ENCODE data around the gene NRF1. TPM values are rescaled to one million over a fixed set of nuclear protein-coding genes. Genes with fewer than 3 reads are reported as not detected.
"Not testable (repeated sequence)": the region's sequence is repeated elsewhere in the genome, so short reads cannot be mapped to it uniquely, and the experiment has no call there.

The NRF1 gene
- 1 to 10 TPM; 4.7 to 5.7 TPM for polyA plus RNA-seq

DNA sequence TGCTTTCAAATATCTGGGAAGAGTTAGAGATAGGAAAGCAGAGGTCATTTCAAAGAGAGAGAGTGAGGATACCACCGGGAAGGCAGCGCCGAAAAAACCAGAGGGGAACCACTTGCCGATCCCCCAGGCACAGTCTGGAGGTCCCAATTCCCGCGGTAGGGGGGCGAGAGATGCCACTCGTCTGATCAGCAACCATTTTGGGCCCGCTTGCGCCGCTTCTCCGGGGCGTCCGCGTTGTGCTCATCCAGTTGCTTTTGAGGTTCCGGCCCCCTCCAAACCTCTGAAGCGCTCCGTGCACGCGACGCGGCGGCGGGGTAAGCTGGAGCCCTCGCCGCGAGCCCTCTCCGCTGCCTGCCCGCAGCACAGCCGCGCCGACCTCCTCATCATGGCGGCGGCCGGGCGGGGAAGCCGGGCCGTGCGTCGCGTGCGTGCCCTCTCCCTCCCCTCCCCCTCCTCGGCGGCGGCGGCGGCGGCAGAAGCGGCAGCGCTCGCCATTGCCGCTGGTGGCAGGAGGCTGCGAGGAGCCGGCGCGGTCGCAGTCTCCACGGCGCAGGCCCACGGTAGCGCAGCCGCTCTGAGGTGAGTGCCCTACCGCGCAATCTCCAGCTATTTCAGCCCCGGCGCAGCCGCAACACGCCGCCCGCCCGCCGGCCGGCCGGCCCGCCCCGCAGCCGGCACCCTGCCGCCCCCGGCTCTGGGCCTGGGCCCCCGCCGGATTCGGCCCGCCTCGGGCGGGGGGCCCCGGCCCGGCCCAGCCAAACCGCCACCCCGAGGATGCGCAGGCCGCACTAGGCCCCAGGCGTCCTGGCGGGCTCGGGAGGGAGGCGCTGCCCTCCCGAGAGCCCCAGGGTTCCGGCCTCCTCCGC is at the start of gene NRF1:
TSS of gene NRF1 (plus strand) at position 475 of the 866 bp plus-strand sequence. CDS start 45,632 bp downstream, outside the sequence.
- Histone ChIP-seq H3K4me1 (ENCODE audit: control insufficient read depth in 2 of 2, insufficient read depth in 2 of 2, low read length in 1 of 2) (no peaks in the 10 kb centered on the region), H3K9me3 (ENCODE audit: control insufficient read depth in 2 of 2, insufficient read depth in 1 of 2, low read depth in 1 of 2, low read length in 1 of 2) (no peaks in the 10 kb centered on the region)
- 1% methylated on average over 87 to 98 of the region's 98 CpGs for WGBS, 2 donors

DNA sequence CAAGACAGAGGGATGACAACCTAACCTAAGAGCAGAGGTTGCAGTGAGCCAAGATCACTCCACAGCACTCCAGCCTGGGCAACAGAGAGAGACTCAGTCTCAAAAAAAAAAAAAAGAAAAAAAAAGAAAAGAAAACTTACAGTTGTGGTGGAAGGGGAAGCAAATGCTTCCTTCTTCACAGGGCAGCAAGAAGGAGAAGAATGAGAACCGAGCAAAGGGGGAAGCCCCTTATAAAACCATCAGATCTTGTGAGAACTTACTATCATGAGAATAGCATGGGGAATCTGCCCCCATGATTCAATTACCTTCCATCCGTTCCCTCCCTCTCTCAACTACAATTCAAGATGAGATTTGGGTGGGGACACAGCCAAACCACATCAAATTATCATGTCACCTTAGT is 45.2 kb upstream of the NRF1 start:
- not testable (repeated sequence) for H3K9me3 ChIP-seq (ENCODE audit: control insufficient read depth in 2 of 2, insufficient read depth in 1 of 2, low read depth in 1 of 2, low read length in 1 of 2); H3K36me3 ChIP-seq (ENCODE audit: control insufficient read depth in 2 of 2, insufficient read depth in 2 of 2, low read length in 1 of 2); H3K4me1 ChIP-seq (ENCODE audit: control insufficient read depth in 2 of 2, insufficient read depth in 2 of 2, low read length in 1 of 2); H3K27me3 ChIP-seq (ENCODE audit: control insufficient read depth in 1 of 2, insufficient read depth in 2 of 2, low read length in 2 of 2); H3K4me3 ChIP-seq (ENCODE audit: low read depth in 1 of 2, low read length in 2 of 2); H3K27ac ChIP-seq (ENCODE audit: low read depth in 2 of 2, low read length in 1 of 2)
- 59 to 61% methylated on average over 2 of the region's 2 CpGs for WGBS, 2 donors

More for the DNA sequence above, at the start of gene NRF1:
- H3K27ac ChIP-seq (ENCODE audit: low read depth in 2 of 2, low read length in 1 of 2): peak within 1 kb of the TSS; percentile 97 to 99
- H3K27me3 ChIP-seq (ENCODE audit: control insufficient read depth in 1 of 2, insufficient read depth in 2 of 2, low read length in 2 of 2): no peaks in the 10 kb centered on the region
- peaks cover 0 to 2% of the 10 kb centered on the region in 2 donors for H3K36me3 ChIP-seq (ENCODE audit: control insufficient read depth in 2 of 2, insufficient read depth in 2 of 2, low read length in 1 of 2)
- peak within 1 kb of the TSS; percentile 87 to 97 for H3K4me3 ChIP-seq (ENCODE audit: low read depth in 1 of 2, low read length in 2 of 2)

DNA sequence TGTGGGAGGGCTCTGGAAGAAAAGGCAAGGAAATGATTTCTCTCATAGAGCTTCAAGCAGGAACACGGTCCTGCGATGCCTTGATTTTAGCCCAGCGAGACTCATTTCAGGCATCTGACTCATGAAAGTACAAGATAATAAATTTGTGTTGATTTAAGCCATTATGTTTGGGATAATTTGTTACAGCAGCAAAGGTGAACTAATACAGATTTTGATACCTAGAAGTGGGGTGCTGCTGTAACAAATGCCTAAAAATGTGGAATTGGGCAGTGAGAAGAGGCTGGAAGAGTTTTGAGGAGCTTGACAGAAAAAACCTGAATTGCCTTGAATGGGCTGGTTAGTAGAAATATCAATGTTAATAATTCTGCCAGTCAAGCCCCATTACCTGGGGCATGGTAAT is 44.1 kb upstream of the NRF1 start:
- 92 to 93% methylated on average over 3 of the region's 3 CpGs for WGBS, 2 donors

DNA sequence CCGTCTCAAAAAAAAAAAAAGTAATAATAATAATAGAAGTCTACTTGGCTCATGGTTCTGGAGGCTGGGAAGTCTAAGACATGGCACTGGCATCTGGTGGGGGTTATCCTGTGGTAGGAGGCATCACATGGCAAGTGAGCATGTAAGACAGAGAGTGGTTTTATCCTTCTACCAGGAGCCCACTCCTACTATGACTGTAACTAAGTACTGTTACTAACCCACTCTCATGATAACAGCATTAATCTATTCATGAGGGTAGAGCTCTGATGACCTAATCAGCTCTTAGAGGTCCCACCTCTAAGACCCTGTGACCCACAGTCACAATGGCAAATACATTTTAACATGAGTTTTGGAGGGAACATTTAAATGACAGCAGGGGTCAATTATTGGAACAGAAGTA is 43.3 kb upstream of the NRF1 start:
- Histone ChIP-seq H3K9me3 (ENCODE audit: control insufficient read depth in 2 of 2, insufficient read depth in 1 of 2, low read depth in 1 of 2, low read length in 1 of 2) (no peaks in the 10 kb centered on the region), H3K4me1 (ENCODE audit: control insufficient read depth in 2 of 2, insufficient read depth in 2 of 2, low read length in 1 of 2) (no peaks in the 10 kb centered on the region), H3K36me3 (ENCODE audit: control insufficient read depth in 2 of 2, insufficient read depth in 2 of 2, low read length in 1 of 2) (no peaks in the 10 kb centered on the region), H3K4me3 (ENCODE audit: low read depth in 1 of 2, low read length in 2 of 2) (no peak overlapping the region), H3K27ac (ENCODE audit: low read depth in 2 of 2, low read length in 1 of 2) (no peak overlapping the region), H3K27me3 (ENCODE audit: control insufficient read depth in 1 of 2, insufficient read depth in 2 of 2, low read length in 2 of 2) (no peaks in the 10 kb centered on the region)
- WGBS, 2 donors: 42 to 75% methylated on average over 1 of the region's 1 CpG

More for the DNA sequence above, 44.1 kb upstream of the NRF1 start:
- no peaks in the 10 kb centered on the region for H3K9me3 ChIP-seq (ENCODE audit: control insufficient read depth in 2 of 2, insufficient read depth in 1 of 2, low read depth in 1 of 2, low read length in 1 of 2)
- H3K4me3 ChIP-seq (ENCODE audit: low read depth in 1 of 2, low read length in 2 of 2): no peak overlapping the region
- H3K36me3 ChIP-seq (ENCODE audit: control insufficient read depth in 2 of 2, insufficient read depth in 2 of 2, low read length in 1 of 2): no peaks in the 10 kb centered on the region
- no peak overlapping the region for H3K27ac ChIP-seq (ENCODE audit: low read depth in 2 of 2, low read length in 1 of 2)
- H3K4me1 ChIP-seq (ENCODE audit: control insufficient read depth in 2 of 2, insufficient read depth in 2 of 2, low read length in 1 of 2): no peaks in the 10 kb centered on the region
- H3K27me3 ChIP-seq (ENCODE audit: control insufficient read depth in 1 of 2, insufficient read depth in 2 of 2, low read length in 2 of 2): no peaks in the 10 kb centered on the region

DNA sequence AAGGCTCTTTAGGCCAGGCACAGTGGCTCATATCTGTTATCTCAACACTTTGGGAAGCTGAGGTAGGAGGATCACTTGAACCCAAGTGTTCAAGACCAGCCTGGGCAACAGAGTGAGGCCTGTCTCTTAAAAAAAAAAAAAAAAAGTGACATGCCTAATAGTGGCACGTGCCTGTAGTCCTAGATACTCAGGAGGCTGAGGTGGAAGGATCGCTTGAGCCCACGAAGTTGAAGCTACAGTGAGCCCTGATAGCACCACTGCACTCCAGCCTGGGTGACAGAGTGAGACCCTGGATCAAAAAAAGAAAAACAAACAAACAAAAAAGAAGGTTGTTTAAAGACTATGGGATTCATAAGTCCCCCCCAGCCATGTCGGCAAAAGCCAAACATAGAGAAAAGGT is 42.2 kb upstream of the NRF1 start:
- no peaks in the 10 kb centered on the region for H3K9me3 ChIP-seq (ENCODE audit: control insufficient read depth in 2 of 2, insufficient read depth in 1 of 2, low read depth in 1 of 2, low read length in 1 of 2)
- no peaks in the 10 kb centered on the region for H3K27me3 ChIP-seq (ENCODE audit: control insufficient read depth in 1 of 2, insufficient read depth in 2 of 2, low read length in 2 of 2)
- no peaks in the 10 kb centered on the region for H3K4me1 ChIP-seq (ENCODE audit: control insufficient read depth in 2 of 2, insufficient read depth in 2 of 2, low read length in 1 of 2)
- no peak overlapping the region for H3K27ac ChIP-seq (ENCODE audit: low read depth in 2 of 2, low read length in 1 of 2)
- 59 to 68% methylated on average over 4 of the region's 4 CpGs for WGBS, 2 donors
- H3K4me3 ChIP-seq (ENCODE audit: low read depth in 1 of 2, low read length in 2 of 2): no peak overlapping the region
- H3K36me3 ChIP-seq (ENCODE audit: control insufficient read depth in 2 of 2, insufficient read depth in 2 of 2, low read length in 1 of 2): no peaks in the 10 kb centered on the region

DNA sequence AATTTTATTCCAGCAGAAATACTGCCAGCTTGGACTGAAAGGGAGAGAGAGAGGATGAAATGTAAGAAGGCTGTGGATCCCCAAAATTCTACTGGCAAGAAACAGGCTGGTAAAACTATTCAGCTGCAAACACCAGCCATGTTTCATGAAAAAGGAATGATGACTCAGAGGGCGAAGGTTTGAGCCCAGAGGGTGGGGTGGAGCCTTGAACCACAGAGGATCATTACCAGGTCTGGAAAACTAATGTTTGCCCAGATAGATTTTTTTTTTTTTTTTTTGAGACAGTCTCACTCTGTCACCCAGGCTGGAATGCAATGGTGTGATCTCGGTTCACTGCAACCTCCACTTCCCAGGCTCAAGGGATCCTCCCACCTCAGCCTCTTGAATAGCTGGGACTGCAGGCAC is 41.7 kb upstream of the NRF1 start:
- 43 to 57% methylated on average over 2 of the region's 2 CpGs for WGBS, 2 donors
- Histone ChIP-seq H3K27me3 (ENCODE audit: control insufficient read depth in 1 of 2, insufficient read depth in 2 of 2, low read length in 2 of 2) (no peaks in the 10 kb centered on the region), H3K9me3 (ENCODE audit: control insufficient read depth in 2 of 2, insufficient read depth in 1 of 2, low read depth in 1 of 2, low read length in 1 of 2) (no peaks in the 10 kb centered on the region), H3K4me3 (ENCODE audit: low read depth in 1 of 2, low read length in 2 of 2) (no peak overlapping the region), H3K4me1 (ENCODE audit: control insufficient read depth in 2 of 2, insufficient read depth in 2 of 2, low read length in 1 of 2) (no peaks in the 10 kb centered on the region), H3K36me3 (ENCODE audit: control insufficient read depth in 2 of 2, insufficient read depth in 2 of 2, low read length in 1 of 2) (no peaks in the 10 kb centered on the region), H3K27ac (ENCODE audit: low read depth in 2 of 2, low read length in 1 of 2) (no peak overlapping the region)

DNA sequence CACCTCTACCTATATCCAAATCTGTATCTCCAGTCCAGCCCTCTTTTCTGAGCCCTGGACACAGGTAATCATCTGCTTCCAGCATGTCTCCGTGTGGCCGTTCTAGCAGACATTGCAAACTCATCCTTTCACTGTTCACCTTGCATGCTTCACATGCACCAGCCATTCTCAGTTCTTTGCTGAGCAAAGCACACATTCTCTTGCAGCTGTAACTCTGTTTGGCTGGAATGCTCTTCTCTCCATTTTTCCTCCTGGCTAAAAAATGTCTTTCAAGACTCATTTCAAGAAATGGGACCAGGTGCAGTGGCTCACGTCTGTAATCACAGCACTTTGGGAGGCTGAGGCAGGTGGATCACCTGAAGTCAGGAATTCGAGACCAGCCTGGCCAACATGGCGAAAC is 40.3 kb upstream of the NRF1 start:
- 88 to 89% methylated on average over 5 of the region's 5 CpGs for WGBS, 2 donors
- Histone ChIP-seq H3K27ac (ENCODE audit: low read depth in 2 of 2, low read length in 1 of 2) (no peak overlapping the region), H3K27me3 (ENCODE audit: control insufficient read depth in 1 of 2, insufficient read depth in 2 of 2, low read length in 2 of 2) (no peaks in the 10 kb centered on the region), H3K4me3 (ENCODE audit: low read depth in 1 of 2, low read length in 2 of 2) (no peak overlapping the region), H3K36me3 (ENCODE audit: control insufficient read depth in 2 of 2, insufficient read depth in 2 of 2, low read length in 1 of 2) (no peaks in the 10 kb centered on the region), H3K9me3 (ENCODE audit: control insufficient read depth in 2 of 2, insufficient read depth in 1 of 2, low read depth in 1 of 2, low read length in 1 of 2) (no peaks in the 10 kb centered on the region), H3K4me1 (ENCODE audit: control insufficient read depth in 2 of 2, insufficient read depth in 2 of 2, low read length in 1 of 2) (no peaks in the 10 kb centered on the region)

DNA sequence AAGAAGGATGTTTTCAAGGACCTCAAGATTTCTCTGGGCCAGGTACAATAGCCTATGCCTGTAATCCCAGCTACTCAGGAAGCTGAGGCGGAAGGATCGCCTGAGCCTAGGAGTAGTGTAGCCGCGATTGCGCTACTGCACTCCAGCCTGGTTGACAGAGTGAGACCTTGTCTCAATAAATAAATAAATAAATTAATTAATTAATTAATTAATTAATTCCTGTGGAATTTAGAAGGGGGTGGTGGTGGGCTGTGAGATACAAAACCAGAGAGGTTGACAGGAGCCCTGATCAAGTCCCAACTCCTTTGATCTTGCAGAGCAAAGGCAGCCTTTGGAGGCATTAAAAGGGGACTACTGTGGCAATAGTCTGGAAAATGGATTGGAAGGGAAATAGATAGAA is 39.3 kb upstream of the NRF1 start:
- Histone ChIP-seq H3K4me1 (ENCODE audit: control insufficient read depth in 2 of 2, insufficient read depth in 2 of 2, low read length in 1 of 2) (no peaks in the 10 kb centered on the region), H3K9me3 (ENCODE audit: control insufficient read depth in 2 of 2, insufficient read depth in 1 of 2, low read depth in 1 of 2, low read length in 1 of 2) (no peaks in the 10 kb centered on the region), H3K27me3 (ENCODE audit: control insufficient read depth in 1 of 2, insufficient read depth in 2 of 2, low read length in 2 of 2) (no peaks in the 10 kb centered on the region), H3K36me3 (ENCODE audit: control insufficient read depth in 2 of 2, insufficient read depth in 2 of 2, low read length in 1 of 2) (no peaks in the 10 kb centered on the region), H3K27ac (ENCODE audit: low read depth in 2 of 2, low read length in 1 of 2) (no peak overlapping the region), H3K4me3 (ENCODE audit: low read depth in 1 of 2, low read length in 2 of 2) (no peak overlapping the region)
- WGBS, 2 donors: 96 to 97% methylated on average over 5 of the region's 5 CpGs

DNA sequence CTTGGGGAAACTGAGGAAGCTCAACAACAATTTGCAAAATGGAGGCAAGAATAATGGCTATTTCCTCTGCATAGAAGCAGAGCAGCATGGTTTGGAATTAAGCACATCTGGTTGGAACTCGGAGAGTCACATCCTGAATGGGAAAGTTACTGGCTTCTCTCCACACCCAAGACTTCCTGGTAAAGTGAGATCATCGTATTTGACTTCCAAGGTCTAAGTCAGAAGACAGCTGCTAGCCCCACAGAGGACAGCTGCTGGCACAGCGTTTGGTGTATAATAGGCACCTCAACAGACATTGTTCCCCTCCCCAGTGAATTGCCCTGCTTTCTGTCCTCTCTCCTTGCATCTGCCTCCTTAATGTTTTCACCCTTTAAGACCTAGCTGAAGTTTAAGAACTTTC is 37.0 kb upstream of the NRF1 start:
- Histone ChIP-seq H3K36me3 (ENCODE audit: control insufficient read depth in 2 of 2, insufficient read depth in 2 of 2, low read length in 1 of 2) (no peaks in the 10 kb centered on the region), H3K4me3 (ENCODE audit: low read depth in 1 of 2, low read length in 2 of 2) (no peak overlapping the region), H3K27ac (ENCODE audit: low read depth in 2 of 2, low read length in 1 of 2) (no peak overlapping the region), H3K9me3 (ENCODE audit: control insufficient read depth in 2 of 2, insufficient read depth in 1 of 2, low read depth in 1 of 2, low read length in 1 of 2) (peaks cover 2 to 3% of the 10 kb centered on the region in 2 donors), H3K4me1 (ENCODE audit: control insufficient read depth in 2 of 2, insufficient read depth in 2 of 2, low read length in 1 of 2) (no peaks in the 10 kb centered on the region), H3K27me3 (ENCODE audit: control insufficient read depth in 1 of 2, insufficient read depth in 2 of 2, low read length in 2 of 2) (no peaks in the 10 kb centered on the region)
- 39 to 53% methylated on average over 3 of the region's 3 CpGs for WGBS, 2 donors

DNA sequence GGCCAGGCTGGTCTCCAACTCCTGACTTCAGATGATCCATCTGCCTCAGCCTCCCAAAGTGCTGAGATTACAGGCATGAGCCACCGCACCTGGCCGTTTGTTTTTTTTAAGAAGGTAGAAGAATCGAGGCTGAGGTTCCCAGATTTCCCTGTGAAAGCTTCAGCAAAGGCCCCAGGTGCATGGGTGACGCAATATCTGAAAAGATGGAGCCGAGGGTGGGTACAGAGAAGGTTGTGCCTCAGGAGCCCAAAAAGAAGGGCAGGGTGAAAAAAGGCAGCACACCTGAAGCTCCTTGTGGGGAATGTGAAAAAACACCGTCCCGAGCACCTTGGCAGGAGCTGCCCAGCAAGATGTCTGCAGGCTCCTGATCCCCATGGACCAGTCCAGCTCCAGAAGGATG is 35.8 kb upstream of the NRF1 start:
- H3K27me3 ChIP-seq (ENCODE audit: control insufficient read depth in 1 of 2, insufficient read depth in 2 of 2, low read length in 2 of 2): no peaks in the 10 kb centered on the region
- H3K4me3 ChIP-seq (ENCODE audit: low read depth in 1 of 2, low read length in 2 of 2): no peak overlapping the region
- no peaks in the 10 kb centered on the region for H3K4me1 ChIP-seq (ENCODE audit: control insufficient read depth in 2 of 2, insufficient read depth in 2 of 2, low read length in 1 of 2)
- WGBS, 2 donors: 88 to 91% methylated on average over 7 of the region's 7 CpGs
- no peaks in the 10 kb centered on the region for H3K36me3 ChIP-seq (ENCODE audit: control insufficient read depth in 2 of 2, insufficient read depth in 2 of 2, low read length in 1 of 2)
- H3K27ac ChIP-seq (ENCODE audit: low read depth in 2 of 2, low read length in 1 of 2): no peak overlapping the region
- H3K9me3 ChIP-seq (ENCODE audit: control insufficient read depth in 2 of 2, insufficient read depth in 1 of 2, low read depth in 1 of 2, low read length in 1 of 2): peaks cover 2 to 3% of the 10 kb centered on the region in 2 donors

Measured in esophagus (tissue), 2 donors.